H1 (cell line): ENCODE results near the gene ENOSF1. TPM values are rescaled to one million over a fixed set of nuclear protein-coding genes. Genes with fewer than 3 reads are reported as not detected.

Experiments used
- BACH1 ChIP-seq: IDR thresholded peaks from 2 replicates; pipeline ENCODE4 v1.6.1; 2012; ENCODE audit warnings: low read length, improper control_type of control experiment
- EP300 ChIP-seq, 2 experiments: IDR thresholded peaks; 1 replicate in 1 of 2; 2 replicates in 1 of 2; pipeline ENCODE4 v1.6.1; 2011 to 2012; ENCODE audit warnings: low read depth in 2 of 2, low read length in 2 of 2, mild to moderate bottlenecking in 2 of 2, borderline replicate concordance in 1 of 2, inconsistent platforms in 1 of 2, moderate library complexity in 1 of 2
- RNF2 ChIP-seq: fragments of 200-900, 300-1000 bp; sonication (generic); IDR thresholded peaks from 2 replicates; pipeline ENCODE4 v1.7.1; 2016; ENCODE audit warnings: borderline replicate concordance, low read depth, mild to moderate bottlenecking, antibody characterized with exemption, low read length; ENCODE audit not compliant: poor library complexity, severe bottlenecking; ENCODE audit errors: missing control alignments
- SAP30 ChIP-seq: fragments of 300-600 bp; sonication (generic); IDR thresholded peaks from 2 replicates; pipeline ENCODE4 v1.7.1; 2012; ENCODE audit warnings: low read length, moderate library complexity, mild to moderate bottlenecking, inconsistent platforms; ENCODE audit not compliant: insufficient read depth, insufficient replicate concordance
- SIRT6 ChIP-seq: IDR thresholded peaks from one replicate; pipeline ENCODE4 v1.7.1; 2012; ENCODE audit warnings: low read length, inconsistent platforms
- SIX5 ChIP-seq: IDR thresholded peaks from 2 replicates; pipeline ENCODE4 v1.6.1; 2011; ENCODE audit warnings: mild to moderate bottlenecking, low read depth, low read length
- SP4 ChIP-seq: IDR thresholded peaks from 2 replicates; pipeline ENCODE4 v1.6.1; 2012; ENCODE audit warnings: low read length, inconsistent platforms
- polyA plus RNA-seq, 7 experiments: library from polyadenylated mRNA; depleted of rRNA in 3 of 7; stranded (reverse) in 5 of 7; unstranded in 2 of 7; fragments of >200 nt in 5 of 7; fragments of 200-250 nt in 2 of 7; gene quantifications; 1 replicate in 5 of 7; 2 replicates in 1 of 7; 4 replicates in 1 of 7; pipeline versions ENCODE4 v1.2.1 to v1.2.3, GENCODE V29; 2011 to 2013; ENCODE audit warnings: missing spikeins in 2 of 7, mixed read lengths in 2 of 7
- total RNA-seq: library from RNA; stranded (reverse); fragmentation: NEBNext Ultra II Directional; extraction: Animal tissue kit (Norgen Biotek cat#: 25700); gene quantifications from 2 replicates; pipeline ENCODE4 v1.2.1, GENCODE V29; 2021
- TF ChIP-seq, protein P1 (sequence below): IDR thresholded peaks from 2 replicates; pipeline ENCODE4 v1.6.1; 2012; ENCODE audit warnings: inconsistent platforms

The ENOSF1 gene
- total and polyA plus RNA-seq, 2 of the 8 experiments (the other 6 are each of a cell fraction or from before 2014, with no cell fraction given) = 15.4 to 26.4 TPM

DNA sequence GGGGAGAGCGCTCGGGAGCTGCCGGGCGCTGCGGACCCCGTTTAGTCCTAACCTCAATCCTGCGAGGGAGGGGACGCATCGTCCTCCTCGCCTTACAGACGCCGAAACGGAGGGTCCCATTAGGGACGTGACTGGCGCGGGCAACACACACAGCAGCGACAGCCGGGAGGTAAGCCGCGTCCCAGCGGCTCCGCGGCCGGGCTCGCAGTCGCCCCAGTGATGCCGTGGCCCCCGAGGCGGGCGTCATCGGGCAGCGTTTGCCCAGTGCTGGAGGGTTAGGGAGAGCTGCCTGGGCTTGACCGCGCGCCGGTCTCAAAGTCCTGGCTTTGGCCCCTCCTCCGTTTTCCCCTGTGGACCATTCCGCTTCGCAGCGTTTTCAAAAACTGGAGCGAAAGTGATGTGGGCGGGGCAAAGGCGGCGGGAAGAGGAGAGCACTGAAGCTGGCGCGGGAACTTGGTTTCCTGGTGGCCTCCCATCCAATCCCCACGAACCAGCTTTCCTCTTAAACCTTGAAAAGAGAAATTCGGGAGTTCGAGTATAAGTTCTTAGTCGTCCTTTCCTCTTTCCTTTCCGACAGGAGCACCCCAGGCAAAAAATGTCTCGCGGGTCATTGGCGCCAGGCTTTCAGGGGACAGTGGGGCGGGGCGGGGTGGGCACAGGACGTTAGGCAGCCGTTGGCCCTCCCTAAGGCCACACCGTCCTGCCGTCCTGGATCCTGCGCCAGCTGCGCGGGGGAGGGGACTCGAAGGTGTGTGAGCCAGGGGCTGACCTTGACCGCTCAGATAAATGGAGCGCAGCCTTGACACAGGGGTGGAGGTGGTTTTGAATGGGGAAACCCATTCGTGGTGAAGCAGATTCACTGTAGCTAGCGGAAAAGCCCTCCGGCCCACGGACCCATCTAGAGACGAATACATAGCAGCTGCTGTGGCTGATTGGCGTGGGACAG lies 54.2 kb downstream of the ENOSF1 start (continued):
- no peak for TF ChIP-seq SIRT6
- no peak; a peak in 1 of 3 replicates for TF ChIP-seq EP300 (IDR thresholded peaks at IDR 0.05; ENCODE audit: borderline replicate concordance in 1 of 2, low read depth in 2 of 2, low read length in 2 of 2)
- TF ChIP-seq, protein P1, sequence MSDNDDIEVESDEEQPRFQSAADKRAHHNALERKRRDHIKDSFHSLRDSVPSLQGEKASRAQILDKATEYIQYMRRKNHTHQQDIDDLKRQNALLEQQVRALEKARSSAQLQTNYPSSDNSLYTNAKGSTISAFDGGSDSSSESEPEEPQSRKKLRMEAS = 0 out of 2 replicates have a peak, but pooled peaks have one; percentile 1
- TF ChIP-seq SP4 = no peak
- TF ChIP-seq SIX5 = no peak
- no peak for TF ChIP-seq SAP30
- no peak for TF ChIP-seq BACH1
- no peak for TF ChIP-seq RNF2
